Measurements from ENCODE around the gene TBC1D8B.
A peak's percentile ranks its signal among the peaks of the same experiment; 100 is the strongest.
"Not testable (repeated sequence)": the region's sequence is repeated elsewhere in the genome, so short reads cannot be mapped to it uniquely, and the experiment has no call there.

The TBC1D8B gene

GRCh38 chrX:106802388-106803275, at the start of gene TBC1D8B:
TBC1D8B (plus strand) TSS chrX:106802673; CDS start chrX:106802854, 181 bp downstream.
- DNase-seq (ENCODE audit: low read depth) = peak; percentile 12

DNA sequence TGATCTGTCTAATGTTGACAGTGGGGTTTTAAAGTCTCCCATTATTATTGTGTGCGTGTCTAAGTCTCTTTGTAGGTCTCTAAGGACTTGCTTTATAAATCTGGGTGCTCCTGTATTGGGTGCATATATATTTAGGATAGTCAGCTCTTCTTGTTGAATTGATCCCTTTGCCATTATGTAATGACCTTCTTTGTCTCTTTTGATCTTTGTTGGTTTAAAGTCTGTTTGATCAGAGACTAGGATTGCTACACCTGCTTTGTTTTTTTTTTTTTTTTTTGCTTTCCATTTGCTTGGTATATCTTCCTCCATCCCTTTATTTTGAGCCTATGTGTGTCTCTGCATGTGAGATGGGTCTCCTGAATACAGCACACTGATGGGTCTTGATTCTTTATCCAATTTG, 33.2 kb upstream of the TBC1D8B start:
- DNase-seq (ENCODE audit: low read depth) = not testable (repeated sequence)

DNA sequence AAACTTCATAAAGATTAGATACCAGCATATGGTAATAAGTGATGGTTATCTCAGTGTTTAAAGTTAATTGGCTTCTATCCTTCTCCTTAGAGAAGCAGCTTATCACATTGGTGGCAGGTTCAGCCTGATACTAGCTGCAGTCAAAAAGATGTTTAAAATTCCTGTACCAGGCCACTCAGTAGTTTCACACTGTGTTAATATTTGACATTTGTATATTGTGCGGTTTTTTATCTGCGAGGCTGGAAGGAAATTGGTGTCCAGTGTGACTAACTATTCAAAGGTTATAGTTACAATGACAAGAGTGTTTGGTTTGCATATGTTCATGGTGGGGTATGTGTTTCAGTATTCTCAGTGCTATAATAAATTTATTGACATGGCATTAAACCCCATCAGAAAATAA, 27.5 kb upstream of the TBC1D8B start:
- no peak for DNase-seq (ENCODE audit: low read depth)

DNA sequence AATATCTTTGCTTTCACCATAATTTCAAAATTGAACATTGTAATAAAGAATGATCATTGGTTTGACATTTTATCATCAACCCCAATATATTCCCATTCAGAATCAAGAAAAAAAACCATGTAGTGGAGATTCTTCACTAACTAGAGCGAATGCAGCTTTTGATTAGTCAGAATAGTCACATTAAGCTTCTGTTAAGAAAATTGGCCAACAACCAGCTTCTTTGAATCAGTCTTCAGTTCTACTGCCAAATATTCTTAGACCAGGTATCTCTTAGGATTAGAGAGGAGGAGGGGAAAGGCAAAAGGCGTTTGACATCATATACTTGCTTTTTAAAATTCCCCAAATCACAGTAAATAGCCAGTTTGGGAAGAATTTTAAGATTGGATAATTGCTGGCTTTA, 22.2 kb upstream of the TBC1D8B start:
- DNase-seq (ENCODE audit: low read depth) = no peak

DNA sequence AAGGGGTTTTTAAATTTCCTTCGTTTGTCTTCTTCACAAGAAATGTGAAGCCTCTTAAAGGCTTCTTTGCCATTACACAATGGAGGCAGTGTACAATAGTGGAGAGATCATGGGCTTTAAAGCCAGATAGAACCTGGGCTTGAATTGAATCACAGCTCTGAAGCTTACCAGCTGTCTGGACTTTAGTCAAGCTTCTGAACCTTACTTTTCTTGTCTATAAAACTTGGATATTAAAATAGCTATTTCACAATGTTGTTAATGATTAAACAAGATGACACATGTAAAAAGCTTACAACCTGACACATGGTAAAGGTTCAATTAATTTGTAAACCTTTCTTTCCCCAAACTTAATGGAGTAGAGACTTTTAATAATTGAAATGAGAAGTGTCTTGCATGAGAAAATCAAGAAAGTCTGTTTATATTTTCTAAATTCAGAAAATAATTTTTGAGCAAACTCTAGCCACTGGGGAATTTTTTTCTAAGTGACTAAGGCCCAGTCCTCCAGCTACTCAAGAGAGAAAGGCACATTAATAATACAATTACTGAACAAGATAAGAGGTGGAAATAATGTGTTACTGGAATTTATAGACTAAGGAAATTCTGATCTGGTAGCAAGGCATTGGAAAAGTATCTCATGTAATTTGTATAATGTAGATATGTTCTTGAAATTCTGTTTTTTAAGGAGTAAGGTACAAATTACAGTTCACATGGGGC, 21.7 kb upstream of the TBC1D8B start:
- no peak for DNase-seq (ENCODE audit: low read depth)

DNA sequence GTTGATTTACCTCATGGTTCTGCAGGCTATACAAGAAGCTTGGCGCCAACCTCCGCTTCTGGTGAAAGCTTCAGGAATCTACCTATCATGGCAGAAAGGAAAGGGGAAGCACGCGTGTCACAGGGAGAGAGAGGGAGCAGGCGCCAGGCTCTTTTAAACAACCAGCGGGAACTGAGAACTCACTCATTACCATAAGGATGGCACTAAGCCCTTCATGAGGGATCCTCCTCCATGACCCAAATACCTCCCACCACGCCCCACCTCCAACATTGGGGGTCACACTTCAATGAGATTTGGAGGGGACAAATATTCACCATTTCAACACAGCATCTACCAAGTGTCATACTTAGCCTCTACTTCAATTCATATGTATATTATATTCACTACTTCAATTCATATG, 18.8 kb upstream of the TBC1D8B start:
- DNase-seq (ENCODE audit: low read depth) = no peak

DNA sequence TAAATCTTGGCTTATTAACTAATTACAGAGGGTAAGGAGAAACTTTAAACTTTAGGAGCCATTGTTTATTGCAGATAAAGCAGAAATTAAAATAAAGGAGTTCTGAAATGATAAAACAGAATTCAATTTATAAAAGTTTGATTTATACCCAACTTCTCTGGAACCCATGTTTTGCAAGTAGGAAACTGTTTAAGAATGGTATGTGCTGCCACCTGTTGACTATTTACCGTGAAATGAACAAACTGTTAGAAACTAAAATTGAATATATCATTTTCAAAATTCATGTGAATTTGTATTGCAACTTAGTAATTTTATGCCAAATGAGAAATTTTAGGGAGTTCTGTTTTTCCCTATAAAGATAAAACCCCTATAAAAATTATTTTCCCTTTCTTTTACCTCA, 11.0 kb upstream of the TBC1D8B start:
- DNase-seq (ENCODE audit: low read depth) = no peak

DNA sequence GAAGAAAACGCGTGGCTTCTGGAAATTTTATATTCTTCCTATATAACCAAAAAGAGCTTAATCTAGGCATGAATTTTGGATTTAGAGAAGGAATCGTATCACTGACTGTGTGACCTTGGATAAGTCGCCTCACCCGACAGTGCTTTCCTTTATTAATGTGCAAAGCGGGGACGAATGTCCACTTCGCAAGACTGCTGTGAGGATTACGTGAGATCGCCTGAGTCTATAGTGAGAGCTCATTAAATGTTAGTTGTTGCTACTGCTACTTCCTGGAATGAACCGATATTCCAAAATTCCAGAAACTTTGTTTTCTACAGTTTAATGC, 448 bp upstream of the TBC1D8B start:
- no peak for DNase-seq (ENCODE audit: low read depth)

DNA sequence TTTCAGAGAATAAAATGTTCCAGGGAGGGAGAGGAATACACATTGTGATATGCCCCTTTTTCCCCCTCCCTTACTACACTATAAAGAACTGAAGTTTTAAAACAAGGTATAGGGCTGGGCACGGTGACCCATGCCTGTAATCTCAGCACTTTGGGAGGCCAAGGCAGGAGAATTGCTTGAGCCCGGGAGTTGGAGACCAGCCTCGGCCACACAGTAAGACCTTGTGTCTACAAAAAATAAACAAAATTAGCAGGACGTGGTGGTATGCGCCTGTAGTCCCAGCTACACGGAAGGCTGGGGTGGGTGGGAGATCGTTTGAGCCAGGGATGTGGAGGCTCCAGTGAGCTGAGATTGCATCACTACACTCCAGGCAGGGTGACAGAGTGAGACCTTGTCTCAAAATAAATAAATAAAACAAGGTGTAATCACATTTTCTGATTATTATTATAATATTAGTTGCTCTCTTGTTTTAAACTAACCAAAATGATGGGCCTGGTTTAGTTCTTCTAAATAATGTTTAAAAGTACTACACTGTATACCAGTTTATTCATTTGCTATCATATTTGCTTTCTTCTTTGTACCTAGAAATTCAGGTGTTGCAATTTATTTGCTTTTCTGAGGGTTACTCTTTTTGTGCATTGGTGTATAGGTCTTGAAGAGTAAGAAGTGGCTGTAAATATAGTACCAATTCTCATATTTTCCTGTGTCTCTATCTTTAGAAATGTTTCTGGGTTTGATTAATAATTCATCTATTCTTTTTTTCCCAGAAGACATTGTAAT, 8.8 kb downstream of the TBC1D8B start:
- no peak for DNase-seq (ENCODE audit: low read depth)

DNA sequence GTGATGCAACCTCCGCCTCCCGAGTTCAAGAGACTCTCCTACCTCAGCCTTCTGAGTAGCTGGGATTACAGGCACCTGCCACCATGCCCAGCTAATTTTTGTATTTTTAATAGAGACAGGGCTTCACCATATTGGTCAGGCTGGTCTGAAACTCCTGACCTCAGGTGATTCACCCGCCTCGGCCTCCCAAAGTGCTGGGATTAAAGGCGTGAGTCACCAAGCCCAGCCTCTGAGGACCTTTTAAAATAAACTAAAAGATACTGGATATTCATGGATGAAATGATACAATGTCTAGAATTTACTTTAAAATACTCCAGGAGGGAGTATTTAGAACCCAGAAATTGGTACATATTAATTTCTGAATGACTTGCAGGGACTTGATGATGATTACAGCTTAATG, 10.5 kb downstream of the TBC1D8B start:
- DNase-seq (ENCODE audit: low read depth) = not testable (repeated sequence)

DNA sequence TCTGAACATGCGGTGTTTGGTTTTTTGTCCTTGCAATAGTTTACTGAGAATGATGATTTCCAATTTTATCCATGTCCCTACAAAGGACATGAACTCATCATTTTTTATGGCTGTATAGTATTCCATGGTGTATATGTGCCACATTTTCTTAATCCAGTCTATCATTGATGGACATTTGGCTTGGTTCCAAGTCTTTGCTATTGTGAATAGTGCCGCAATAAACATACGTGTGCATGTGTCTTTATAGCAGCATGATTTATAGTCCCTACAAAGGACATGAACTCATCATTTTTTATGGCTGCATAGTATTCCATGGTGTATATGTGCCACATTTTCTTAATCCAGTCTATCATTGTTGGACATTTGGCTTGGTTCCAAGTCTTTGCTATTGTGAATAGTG, 11.6 kb downstream of the TBC1D8B start:
- DNase-seq (ENCODE audit: low read depth) = not testable (repeated sequence)

DNA sequence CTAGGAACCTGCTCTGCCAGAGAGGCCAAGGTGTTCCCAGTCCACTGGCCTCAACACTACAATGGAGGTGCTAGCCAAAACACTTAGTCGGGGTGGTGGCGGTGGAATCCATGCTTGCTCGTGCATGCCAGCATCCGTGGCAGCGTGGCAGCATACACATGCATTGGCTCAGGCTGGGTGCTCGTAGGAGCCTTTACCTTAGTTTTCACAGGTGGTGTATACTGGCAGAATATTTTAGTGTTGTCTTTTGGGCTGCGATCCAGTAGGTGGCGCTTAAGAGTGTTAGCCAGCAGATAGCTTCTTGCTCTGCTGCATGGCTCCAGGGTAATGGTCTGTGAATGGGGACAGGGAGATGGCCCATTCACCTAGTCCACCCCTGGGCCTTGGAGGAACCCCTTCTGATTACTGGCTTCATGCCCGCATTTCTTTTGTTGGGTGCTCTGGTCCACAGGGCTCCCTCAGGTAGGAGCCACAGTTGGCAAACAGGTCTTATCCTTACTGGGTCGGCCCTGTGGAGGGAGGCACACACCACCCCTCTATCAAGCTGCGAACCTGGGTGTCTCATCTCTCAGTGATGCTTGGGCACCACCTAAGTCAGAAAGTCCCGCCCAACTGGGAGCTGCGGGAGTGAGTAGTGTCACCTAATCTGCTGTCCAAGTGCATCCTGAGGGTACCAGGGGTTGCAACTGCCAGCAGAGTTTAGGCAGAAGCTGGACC, 60.7 kb downstream of the TBC1D8B start:
- no peak for DNase-seq (ENCODE audit: low read depth)

DNA sequence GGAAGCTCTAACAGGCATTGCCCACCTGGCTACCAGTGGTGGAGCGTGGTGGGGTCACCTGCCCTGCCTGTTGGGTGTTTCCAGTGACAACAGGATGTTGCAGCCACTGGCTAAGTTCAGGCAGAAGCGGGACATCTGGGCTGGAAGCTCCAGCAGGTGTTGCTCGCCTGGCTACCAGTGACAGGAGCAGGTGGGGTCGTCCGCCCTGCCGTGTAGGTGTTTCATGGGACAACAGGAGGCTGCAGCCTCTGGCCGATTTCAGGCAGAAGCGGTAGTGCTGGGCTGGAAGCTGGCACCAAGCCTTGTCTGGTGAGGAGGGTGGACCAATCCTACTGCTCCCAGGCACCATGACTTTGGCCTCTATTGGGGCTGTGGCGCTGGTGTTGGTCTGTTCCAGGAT, 61.2 kb downstream of the TBC1D8B start:
- no peak for DNase-seq (ENCODE audit: low read depth)

GRCh38 chrX:106872796-106873195, 70.3 kb downstream of the TBC1D8B start:
- not testable (repeated sequence) for DNase-seq (ENCODE audit: low read depth)

- no peak for DNase-seq (ENCODE audit: low read depth)
These were observed 71.6 kb downstream of the TBC1D8B start for GRCh38 chrX:106874075-106874474.

- DNase-seq (ENCODE audit: low read depth) = no peak
These were observed 72.7 kb downstream of the TBC1D8B start for GRCh38 chrX:106875151-106875550.

GRCh38 chrX:106889468-106889867, 87.0 kb downstream of the TBC1D8B start:
- no peak for DNase-seq (ENCODE audit: low read depth)

- no peak for DNase-seq (ENCODE audit: low read depth)
These were observed 89.4 kb downstream of the TBC1D8B start for GRCh38 chrX:106891762-106892460.

DNA sequence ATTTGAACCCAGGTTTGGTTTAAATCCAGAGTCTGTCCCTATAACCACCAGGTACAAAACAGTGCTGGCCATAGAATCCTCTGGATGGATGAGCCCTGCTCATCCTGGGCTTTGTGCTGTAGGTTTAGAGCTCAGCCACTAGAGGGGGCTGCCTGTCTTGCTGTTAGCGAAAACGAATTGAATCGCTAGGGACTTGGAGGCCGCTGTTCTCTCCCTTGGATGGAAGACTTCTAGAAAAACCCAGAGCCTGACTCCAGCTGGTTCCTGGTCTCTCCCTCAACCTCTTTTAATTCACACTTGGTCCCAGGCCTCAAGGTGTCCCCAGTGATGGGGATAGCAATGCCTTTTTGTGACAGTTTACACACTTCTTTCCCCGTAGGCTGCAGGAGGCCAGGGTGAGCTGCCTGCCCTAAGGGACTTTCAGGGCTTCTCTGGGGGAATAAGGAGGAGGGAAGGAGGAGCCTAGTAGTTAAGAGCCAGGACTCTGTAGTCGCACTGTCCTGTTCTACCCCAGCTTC, 92.0 kb downstream of the TBC1D8B start:
- DNase-seq (ENCODE audit: low read depth) = no peak

- no peak for DNase-seq (ENCODE audit: low read depth)
These were observed 92.5 kb downstream of the TBC1D8B start for GRCh38 chrX:106894978-106895452.

DNA sequence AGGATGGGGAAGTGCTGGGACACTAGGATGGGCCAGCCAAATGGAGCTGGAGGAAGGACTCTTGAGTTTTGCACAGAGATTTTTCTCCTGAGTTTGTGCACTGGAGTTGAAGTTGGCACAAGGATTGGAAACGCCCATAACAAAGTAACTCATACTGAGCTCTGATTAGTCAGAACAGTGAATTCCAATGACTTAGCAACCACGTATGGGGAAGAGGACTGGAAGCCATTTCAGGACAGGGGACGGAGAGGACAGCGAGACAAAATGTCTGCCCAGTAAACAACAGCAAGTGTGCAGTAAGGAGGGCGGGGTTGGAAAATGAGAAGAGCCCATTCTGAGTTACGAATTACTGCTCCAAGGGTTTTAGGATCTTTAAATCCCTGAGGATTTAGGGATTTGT, 94.8 kb downstream of the TBC1D8B start:
- no peak for DNase-seq (ENCODE audit: low read depth)
